Breast epithelium (tissue), 3 donors: Measurements from ENCODE around the gene APOL6.

Experiments used
- CTCF ChIP-seq, 3 donors: fragments of 450-650 bp; IDR thresholded peaks; one replicate each; pipeline ENCODE4 v1.5.1; 2016 to 2017; ENCODE audit warnings: antibody characterized with exemption in 3 of 3, mild to moderate bottlenecking in 3 of 3, moderate library complexity in 3 of 3
- POLR2A ChIP-seq: fragments of 450-650 bp; IDR thresholded peaks from one replicate; pipeline ENCODE4 v1.6.1; 2016; ENCODE audit warnings: antibody characterized with exemption, mild to moderate bottlenecking, moderate library complexity
- POLR2AphosphoS5 ChIP-seq, 3 donors: sonication (generic); formaldehyde crosslinking; IDR thresholded peaks; one replicate each; pipeline ENCODE4 v1.6.1; 2017; ENCODE audit warnings: antibody characterized with exemption in 3 of 3

GRCh38 chr22:35611891-35612576 lies 36.2 kb upstream of the APOL6 start:
- TF ChIP-seq CTCF (IDR thresholded peaks at IDR 0.05), result no peak
- TF ChIP-seq POLR2AphosphoS5 (IDR thresholded peaks at IDR 0.05), result no peak
- no peak for TF ChIP-seq POLR2A
